Testis (tissue), 2 donors: ENCODE measurements around the gene CST1.

ENCODE experiments used
- POLR2A ChIP-seq: fragments of 450-650 bp; IDR thresholded peaks from one replicate; pipeline ENCODE4 v1.6.1; 2017; ENCODE audit warnings: antibody characterized with exemption, mild to moderate bottlenecking, moderate library complexity
- TF ChIP-seq, protein P1 (sequence below), 3 experiments: fragments of 450-650 bp in 2 of 3; fragments of 200-600 bp in 1 of 3; sonication (generic) in 1 of 3; IDR thresholded peaks; one replicate each; pipeline ENCODE4 v1.5.1; 2016 to 2019; ENCODE audit warnings: antibody characterized with exemption in 3 of 3, mild to moderate bottlenecking in 2 of 3, moderate library complexity in 1 of 3

DNA sequence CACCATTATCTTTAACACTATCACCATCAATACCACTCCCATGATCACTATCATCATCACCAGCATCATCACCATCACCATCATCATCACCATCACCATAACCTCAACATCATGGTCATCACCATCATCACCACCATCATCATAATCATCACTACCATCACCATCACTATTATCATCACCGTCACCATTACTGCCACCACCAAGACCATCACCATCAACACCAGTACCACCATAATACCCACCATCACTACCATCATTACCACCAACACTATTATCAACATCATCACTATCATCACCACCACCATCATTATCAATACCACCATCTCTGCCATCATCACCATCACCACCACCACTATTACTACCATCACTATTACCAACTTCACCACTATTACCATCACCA, 32.7 kb upstream of the CST1 start:
- TF ChIP-seq, protein P1, sequence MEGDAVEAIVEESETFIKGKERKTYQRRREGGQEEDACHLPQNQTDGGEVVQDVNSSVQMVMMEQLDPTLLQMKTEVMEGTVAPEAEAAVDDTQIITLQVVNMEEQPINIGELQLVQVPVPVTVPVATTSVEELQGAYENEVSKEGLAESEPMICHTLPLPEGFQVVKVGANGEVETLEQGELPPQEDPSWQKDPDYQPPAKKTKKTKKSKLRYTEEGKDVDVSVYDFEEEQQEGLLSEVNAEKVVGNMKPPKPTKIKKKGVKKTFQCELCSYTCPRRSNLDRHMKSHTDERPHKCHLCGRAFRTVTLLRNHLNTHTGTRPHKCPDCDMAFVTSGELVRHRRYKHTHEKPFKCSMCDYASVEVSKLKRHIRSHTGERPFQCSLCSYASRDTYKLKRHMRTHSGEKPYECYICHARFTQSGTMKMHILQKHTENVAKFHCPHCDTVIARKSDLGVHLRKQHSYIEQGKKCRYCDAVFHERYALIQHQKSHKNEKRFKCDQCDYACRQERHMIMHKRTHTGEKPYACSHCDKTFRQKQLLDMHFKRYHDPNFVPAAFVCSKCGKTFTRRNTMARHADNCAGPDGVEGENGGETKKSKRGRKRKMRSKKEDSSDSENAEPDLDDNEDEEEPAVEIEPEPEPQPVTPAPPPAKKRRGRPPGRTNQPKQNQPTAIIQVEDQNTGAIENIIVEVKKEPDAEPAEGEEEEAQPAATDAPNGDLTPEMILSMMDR (IDR thresholded peaks at IDR 0.05): no peak
- no peak for TF ChIP-seq POLR2A
